Stimulated activated CD4-positive, alpha-beta T cell treated with anti-CD3 and anti-CD28 coated beads, Interleukin-2, amount 100 ng/mL, for 48 hours (primary cell): ENCODE results near the gene PLIN3.
"Not testable (repeated sequence)": the region's sequence is repeated elsewhere in the genome, so short reads cannot be mapped to it uniquely, and the experiment has no call there.

Experiments used
- DNase-seq, 2 donors: peaks; one replicate each; pipeline ENCODE4 v3.0.0-alpha.2; 2020

The PLIN3 gene

DNA sequence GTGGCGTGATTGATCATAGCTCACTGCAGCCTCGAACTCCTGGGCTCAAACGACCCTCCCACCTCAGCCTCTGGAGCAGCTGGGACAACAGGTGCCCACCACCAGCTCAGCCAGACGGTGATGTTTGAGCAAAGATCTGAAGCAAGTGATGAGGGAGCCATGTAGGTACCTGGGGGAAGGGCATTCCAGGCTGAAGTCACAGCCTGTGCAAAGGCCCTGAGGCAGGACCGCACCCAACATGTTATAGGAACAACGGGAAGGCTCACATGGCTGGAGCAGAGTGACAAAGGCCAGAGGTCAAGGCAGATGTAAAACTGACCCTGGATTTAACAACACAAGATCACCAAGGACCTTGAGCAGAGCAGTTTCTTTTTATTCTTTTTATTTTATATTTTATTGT is 61.1 kb downstream of the PLIN3 start:
- no peak for DNase-seq

DNA sequence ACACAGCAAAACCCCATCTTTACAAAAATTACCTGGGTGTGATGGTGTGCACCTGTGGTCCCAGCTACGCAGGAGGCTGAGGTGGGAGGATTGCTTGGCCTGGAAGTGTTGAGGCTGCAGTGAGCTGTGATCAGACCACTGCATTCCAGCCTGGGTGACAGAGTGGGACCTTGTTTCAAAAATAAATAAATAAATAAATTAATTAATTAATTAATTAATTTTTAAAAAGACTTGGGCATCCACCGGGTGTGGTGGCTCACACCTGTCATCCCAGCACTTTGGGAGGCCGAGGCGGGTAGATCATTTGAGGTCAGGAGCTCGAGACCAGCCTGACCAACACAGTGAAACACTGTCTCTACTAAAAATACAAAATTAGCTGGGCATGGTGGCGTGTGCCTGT is 62.3 kb downstream of the PLIN3 start:
- not testable (repeated sequence) for DNase-seq

DNA sequence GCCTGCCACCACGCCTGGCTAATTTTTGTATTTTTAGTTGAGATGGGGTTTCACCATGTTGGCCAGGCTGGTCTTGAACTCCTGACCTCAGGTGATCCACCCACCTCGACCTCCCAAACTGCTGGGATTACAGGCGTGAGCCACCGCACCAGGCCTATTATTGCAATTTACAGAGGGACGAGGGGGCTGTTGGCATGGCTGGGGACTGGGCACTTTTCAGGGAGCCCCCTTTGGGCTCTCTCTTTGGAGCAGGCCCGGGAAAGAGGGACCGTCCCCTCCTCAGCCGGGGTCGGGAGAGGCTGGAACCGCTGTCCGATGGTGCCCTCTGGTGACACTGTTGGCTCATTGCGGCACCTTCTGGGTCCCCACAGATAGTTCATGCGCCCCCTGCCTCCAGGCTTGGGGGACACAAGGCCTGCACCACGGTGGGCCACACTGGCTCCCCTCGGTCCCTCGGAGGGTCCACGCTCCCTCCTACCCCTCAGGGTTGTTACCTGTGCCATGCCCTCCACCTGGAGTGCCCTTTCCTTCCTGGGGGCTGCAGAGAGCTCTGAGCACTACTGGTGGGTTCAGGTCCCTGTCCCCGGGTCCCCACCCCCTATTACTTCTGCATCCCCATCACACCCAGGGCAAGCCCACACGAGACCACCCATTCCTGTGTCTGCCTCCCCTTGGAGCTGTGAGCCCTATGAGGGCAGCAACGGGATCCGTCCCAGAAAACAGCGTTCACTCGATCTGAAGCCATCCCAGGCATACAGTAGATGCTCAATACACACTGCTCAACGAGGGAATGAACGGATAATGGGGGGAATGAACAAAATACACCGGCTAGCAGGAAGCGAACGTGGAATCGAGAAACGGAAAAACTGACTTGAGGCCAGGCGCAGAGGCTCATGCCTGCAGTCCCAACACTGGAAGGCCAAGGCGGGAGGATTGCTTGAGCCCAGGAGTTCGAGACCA is 63.5 kb downstream of the PLIN3 start:
- DNase-seq: peak; percentile 61 to 65

DNA sequence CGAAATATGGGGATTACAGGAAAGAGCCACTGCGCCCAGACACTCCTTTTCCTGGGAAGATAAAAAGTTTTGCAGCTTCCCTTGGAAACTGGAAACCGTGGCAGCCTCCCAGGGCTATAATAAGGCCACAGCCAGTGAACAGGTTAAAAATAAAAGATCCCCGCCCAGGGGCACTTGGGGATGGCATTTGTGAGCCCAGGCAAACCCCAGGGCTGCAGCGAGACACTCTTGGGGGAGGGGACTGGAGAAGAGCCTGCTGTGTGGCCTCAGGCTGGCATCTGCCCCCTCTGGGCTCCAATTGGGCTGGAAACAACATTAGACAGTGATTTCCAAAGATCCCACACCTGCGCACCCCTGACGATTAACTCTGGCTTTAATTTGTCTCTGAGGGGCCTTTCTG is 64.8 kb downstream of the PLIN3 start:
- DNase-seq: no peak

DNA sequence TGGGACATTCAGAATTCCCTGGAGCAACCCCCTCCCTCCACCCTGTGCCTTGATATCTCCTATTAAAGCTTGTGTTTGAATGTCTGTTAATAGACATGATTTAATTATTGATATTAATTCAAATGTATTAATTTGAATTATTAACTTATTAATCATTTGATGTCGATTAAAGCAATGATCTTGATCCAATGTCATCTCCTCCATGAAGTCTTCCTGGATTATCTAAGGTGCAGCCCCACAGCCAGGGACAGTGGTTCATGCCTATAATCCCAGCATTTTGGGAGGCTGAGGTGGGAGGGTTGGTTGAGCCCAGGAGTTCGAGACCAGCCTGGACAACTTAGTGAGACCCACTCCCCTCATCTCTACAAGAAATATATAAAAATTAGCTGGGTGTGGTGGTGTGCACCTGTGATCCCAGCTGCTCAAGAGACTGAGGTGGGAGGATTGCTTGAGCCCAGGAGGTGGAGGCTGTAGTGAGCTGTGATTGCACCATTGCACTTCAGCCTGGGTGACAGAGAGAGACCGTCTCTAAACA is 66.3 kb downstream of the PLIN3 start:
- DNase-seq: no peak

DNA sequence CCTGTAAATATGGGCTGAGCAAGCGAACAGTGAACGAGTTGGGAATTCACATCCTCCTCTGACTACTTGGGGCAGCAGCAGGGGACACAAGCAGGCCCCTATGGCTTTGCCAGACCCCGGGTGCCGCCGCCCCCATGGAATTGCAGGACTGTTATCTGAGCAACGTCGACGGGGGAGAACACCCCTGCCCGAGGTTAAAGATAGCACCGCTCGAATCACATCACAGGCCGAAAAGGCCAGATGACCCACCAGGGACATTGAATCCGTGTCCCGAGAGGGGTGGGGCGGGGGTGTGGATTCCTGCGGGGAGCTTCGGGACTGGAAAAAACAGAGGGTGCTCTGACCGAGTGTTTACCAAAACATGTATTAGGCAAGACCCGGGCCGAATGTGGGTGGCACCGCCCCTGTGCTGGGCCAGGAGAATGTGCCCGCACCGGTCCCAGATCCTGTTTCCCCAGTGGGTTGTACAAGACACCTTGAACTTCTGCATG is 66.8 kb downstream of the PLIN3 start:
- no peak for DNase-seq

DNA sequence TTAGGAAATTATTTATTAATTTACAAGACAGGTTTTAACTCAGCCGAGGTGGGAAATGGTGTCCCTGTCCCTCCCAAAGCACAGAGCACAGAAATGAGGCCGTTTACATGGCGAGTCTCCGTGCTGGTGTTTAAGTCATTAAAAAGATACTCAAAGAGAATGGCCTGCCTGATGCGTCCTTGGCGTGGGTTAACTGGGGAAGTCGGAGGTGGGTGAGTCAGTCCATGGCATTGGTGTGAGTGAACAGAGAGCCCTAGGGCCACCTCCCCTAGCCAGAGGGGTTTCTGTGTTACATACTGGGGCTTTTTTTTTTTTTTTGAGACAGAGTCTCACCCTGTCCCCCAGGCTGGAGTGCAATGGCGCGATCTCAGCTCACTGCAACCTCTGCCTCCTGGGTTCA is 72.1 kb downstream of the PLIN3 start:
- no peak for DNase-seq

DNA sequence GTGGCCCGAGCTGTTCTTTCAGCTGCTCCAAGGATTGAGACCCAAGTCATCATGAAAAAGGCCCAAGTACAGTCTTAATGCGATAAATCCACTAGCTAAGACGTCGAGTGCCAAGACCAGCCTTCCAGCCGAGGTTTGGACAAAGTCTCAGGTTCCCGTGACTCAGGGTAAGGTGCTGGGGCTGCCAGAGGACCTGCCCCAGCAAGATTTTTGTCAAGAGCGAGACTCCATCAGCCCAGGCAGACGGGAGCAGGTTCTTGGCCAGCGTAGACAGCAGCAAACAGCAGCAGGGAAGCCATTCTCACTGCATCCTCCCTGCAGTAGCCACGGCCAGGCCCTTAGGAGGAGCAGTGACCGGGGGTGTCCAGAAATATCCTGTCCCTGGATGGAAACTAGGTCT is 72.5 kb downstream of the PLIN3 start:
- DNase-seq: no peak

DNA sequence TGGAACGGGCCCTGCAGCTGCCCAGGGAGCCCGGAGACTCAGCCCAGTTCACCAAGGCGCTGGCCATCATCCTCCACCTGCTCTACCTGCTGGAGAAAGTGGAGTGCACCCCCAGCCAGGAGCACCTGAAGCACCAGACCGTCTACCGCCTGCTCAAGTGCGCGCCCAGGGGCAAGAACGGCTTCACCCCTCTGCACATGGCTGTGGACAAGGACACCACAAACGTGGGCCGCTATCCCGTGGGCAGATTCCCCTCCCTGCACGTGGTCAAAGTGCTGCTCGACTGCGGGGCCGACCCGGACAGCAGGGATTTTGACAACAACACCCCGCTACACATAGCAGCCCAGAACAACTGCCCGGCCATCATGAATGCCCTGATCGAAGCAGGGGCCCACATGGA is 74.2 kb downstream of the PLIN3 start:
- not testable (repeated sequence) for DNase-seq

DNA sequence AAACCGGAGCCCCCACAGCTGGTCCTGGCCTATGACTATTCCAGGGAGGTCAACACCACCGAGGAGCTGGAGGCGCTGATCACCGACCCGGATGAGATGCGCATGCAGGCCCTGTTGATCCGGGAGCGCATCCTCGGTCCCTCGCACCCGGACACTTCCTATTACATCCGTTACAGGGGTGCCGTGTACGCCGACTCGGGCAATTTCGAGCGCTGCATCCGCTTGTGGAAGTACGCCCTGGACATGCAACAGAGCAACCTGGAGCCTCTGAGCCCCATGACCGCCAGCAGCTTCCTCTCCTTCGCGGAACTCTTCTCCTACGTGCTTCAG is 74.6 kb downstream of the PLIN3 start:
- DNase-seq: not testable (repeated sequence)

DNA sequence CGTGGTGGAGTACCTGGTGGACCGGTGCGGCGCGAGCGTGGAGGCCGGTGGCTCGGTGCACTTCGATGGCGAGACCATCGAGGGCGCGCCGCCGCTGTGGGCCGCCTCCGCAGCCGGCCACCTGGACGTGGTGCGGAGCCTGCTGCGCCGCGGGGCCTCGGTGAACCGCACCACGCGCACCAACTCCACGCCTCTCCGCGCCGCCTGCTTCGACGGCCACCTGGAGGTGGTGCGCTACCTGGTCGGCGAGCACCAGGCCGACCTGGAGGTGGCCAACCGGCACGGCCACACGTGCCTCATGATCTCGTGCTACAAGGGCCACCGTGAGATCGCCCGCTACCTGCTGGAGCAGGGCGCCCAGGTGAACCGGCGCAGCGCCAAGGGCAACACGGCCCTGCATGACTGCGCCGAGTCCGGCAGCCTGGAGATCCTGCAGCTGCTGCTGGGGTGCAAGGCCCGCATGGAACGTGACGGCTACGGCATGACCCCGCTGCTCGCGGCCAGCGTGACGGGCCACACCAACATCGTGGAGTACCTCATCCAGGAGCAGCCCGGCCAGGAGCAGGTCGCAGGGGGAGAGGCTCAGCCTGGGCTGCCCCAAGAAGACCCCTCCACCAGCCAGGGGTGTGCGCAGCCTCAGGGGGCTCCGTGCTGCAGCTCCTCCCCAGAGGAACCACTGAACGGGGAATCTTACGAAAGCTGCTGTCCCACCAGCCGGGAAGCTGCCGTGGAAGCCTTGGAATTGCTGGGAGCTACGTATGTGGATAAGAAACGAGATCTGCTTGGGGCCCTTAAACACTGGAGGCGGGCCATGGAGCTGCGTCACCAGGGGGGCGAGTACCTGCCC is 75.2 kb downstream of the PLIN3 start:
- not testable (repeated sequence) for DNase-seq

DNA sequence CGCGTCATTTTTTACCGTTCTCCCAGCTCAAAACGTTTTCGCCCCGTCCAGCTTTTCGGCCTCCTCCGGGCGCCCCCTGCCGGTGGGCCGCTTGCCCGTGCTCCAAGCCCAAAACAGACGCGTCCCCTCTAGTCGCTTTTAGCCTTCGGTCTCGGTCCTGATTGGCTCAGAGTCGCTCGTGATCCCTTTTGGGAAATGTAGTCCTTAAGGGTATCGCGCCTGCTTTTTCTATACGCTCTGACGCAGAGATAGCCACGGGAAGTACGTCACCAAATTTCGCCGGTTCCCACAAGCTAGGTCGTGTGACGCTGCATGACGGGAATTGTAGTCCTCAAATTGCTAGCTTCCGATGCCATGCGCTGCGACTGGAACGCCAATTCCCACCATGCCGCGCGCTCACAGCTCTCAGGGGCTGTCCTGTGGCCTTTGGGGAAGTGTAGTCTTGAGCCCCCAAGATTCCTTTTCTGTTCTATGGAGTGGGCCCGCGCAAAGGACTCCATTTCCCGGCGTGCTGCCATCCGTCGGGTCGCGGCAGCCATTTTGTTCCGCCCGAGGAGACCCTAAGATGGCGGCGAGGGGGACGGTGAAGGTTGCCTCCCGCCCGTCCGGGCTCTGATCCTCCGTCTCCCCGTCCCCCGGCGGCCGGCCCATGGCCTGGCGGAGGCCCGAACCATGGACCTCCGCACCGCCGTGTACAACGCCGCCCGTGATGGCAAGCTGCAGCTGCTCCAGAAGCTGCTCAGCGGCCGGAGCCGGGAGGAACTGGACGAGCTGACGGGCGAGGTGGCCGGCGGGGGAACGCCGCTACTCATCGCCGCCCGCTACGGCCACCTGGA is 76.1 kb downstream of the PLIN3 start, which contains the start of gene FEM1A:
TSS of gene FEM1A (plus strand) at position 552 of the 836 bp plus-strand sequence. CDS start at position 673, 121 bp downstream.
- DNase-seq: peak; percentile 98
